HG03378 (cell line): Measurements from ENCODE around the gene EDEM2.
A peak's percentile ranks its signal among the peaks of the same experiment; 100 is the strongest.
"Not testable (repeated sequence)": the region's sequence is repeated elsewhere in the genome, so short reads cannot be mapped to it uniquely, and the experiment has no call there.

Source experiments
- ATAC-seq: cut with Tn5 transposase; IDR thresholded peaks from one replicate; pipeline ENCODE4 v1.9.1; 2021; ENCODE audit warnings: mild to moderate bottlenecking, moderate library complexity; ENCODE audit not compliant: unreplicated experiment

Gene EDEM2

GRCh38 chr20:35091816-35092523 is 55.2 kb downstream of the EDEM2 start:
- peak; percentile 7 for ATAC-seq

DNA sequence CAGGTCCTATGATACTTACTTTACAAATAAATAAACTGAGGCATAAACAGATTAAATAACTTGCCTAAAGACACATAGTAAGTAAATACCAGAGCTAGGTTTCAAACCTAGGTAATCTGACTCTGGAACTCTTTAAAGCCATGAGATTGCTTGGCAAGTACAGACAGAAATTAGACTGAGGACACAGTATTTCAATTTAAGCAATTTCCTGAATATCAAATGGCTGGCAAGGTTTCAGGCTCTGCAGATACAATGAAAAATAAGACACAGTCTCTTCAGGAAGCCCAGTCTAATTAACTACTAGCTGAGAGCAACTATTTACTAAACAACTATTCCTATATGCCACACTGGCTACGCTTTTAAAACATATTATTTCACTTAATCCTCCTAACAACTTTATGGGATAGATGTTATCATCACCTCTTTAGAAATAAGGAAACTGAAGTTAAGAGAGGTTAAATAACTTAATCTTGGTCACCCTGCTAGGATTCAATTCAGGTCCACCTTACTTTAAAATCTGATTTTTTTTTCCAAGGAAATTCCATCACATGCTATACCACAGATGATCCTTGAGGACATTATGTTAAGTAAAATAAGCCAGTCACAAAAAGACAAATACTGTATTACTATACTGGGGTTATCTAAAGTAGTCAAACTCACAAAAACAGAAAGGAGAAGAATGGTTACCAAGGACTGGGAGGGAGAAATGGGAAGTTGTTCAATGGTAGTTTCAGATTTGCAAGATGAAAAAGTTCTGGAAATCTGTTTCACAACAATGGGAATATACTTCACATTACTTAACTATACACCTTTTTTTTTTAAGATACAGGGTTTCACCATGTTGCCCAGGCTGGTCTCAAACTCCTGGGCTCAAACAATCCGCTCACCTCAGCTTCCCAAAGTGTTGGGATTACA is 58.6 kb downstream of the EDEM2 start:
- ATAC-seq = no peak

DNA sequence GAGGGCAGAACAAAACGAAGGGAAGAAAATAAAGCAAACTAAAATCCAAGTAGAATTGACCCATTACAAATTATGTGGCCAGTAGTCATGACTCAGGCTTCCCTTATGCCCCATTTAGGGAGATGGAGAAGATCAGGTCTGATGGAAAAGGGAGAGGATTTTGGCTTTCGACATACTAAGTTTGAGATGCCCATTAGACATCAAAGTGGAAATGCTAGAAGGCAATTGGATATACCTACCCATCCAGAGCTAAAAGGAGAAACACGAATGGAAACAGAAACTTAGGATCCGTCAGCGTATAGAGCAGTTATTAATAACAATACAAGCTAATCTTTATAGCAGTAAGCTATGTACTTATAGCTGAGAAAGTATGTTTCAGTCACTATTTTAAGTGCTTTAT is 59.3 kb downstream of the EDEM2 start:
- no peak for ATAC-seq

DNA sequence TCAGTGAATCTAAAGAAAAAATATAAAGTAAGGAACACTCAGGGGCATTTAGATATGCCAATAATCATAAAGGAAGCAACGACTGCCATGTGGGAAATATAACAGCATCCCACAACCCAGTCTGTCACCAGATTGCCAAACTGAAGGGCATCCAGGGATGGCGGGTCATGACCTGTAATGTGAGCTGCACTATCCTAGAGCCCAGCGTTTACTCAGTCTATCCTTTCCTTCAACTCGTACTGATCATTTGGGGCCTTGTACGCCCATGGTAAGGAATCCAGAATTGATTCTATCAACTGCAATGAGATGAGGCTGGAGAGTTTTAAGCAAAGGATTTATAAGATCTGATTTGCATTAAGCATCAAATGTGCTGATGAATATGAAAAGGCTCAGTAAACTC is 59.8 kb downstream of the EDEM2 start:
- no peak for ATAC-seq

DNA sequence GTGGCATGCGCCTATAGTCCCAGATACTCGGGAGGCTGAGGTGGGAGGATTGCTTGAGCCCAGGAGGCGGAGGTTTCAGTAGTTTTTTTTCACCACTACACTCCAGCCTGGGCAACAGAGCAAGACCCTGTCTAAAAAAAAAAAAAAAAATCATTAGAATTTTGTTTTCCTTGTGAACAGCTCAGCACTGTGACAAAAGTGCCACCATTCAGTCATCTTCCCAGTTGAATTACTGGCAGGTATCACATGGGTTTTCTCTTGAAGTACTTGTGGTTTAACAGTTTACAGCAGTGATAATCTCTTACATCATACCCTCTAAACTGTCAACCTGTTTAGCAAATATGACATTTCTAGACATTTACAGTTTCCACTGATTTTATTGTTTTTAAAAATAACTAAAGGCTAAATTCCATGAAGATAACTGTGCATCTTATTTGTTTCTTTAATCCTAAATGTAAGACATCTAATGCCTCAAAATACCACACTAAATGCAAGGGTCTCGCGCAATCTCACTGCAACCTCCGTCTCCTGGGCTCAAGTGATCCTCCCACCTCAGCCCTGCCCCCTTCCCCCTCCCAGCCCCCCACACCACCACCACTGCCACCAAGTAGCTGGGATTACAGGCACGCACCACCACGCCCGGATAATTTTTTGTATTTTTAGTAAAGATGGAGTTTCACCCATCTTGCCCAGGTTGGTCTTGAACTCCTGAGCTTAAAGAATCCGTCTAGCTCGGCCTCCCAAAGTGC is 61.5 kb downstream of the EDEM2 start:
- no peak for ATAC-seq

- ATAC-seq = no peak
Observed at GRCh38 chr20:35084998-35085397, 62.1 kb downstream of the EDEM2 start.

- not testable (repeated sequence) for ATAC-seq
Observed at GRCh38 chr20:35080348-35080642, 66.8 kb downstream of the EDEM2 start.

DNA sequence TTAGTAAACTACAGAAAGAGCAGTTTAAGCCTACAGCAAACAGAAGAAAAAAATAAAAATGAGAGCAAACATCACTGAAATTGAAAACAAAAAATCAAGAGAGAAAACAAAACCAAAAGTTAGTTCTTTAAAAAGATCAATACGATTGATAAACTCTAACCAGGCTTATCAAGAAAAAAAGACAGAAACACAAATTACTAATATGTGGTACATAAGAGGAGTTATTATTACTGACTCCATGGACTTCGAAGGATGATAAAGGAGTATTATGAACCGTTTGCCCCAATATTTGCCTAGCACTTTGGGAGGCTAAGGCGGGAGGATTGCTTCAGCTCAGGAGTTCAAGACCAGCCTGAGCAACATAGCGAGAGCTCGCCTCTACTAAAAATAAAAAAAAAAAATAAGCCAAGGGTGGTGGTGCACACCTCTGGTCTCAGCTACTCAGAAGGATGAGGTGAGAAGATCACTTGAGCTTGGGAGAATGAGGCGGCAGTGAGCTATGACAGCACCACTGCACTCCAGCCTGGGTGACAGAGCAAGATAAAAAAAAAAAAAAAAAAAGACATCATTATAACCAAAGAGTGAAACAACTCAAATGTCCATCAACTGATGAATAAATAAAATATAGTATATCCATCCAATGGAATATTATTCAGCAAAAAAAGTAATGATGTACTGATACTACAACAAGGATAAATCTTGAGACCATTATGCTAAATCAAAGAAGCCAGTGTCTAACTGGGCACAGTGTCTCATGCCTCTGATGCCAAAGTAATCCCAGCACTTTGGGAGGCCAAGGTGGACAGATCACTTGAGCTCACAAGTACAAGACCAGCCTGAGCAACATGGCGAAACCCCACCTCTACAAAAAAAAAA is 67.4 kb downstream of the EDEM2 start:
- no peak for ATAC-seq

GRCh38 chr20:35077872-35078271 is 69.3 kb downstream of the EDEM2 start:
- no peak for ATAC-seq

DNA sequence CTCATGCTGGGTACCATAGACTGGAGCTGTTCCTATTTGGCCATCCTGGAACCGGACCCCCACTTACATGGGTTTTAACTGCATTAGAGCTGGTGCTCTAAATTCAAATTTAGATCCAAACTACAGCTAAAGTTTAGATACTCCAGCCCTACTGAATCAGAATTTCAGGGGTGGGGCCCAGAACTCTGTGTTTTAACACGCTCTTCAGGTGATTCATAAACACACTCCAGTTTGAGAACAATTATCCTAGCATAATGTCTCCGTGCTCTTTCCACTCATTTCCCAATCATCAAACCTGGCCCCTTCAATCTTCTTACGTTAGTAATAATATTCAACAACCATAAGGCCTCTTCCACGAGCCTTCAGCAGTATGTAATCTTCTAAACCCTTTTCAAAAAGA is 69.8 kb downstream of the EDEM2 start:
- no peak for ATAC-seq

DNA sequence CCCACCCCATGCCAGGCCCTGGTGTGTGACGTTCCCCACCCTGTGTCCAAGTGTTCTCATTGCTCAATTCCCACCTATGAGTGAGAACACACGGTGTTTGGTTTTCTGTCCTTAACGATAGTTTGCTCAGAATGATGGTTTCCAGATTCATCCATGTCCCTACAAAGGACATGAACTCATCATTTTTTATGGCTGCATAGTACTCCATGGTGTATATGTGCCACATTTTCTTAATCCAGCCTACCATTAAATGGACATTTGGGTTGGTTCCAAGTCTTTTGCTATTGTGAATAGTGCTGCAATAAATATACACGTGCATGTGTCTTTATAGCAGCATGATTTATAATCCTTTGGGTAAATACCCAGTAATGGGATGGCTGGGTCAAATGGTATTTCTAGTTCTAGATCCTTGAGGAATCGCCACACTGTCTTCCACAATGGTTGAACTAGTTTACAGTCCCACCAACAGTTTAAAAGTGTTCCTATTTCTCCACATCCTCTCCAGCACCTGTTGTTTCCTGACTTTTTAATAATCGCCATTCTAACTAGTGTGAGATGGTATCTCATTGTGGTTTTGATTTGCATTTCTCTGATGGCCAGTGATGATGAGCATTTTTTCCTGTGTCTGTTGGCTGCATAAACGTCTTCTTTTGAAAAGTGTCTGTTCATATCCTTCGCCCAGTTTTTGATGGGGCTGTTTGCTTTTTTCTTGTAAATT is 75.5 kb downstream of the EDEM2 start:
- ATAC-seq = not testable (repeated sequence)

GRCh38 chr20:35066194-35066593 is 80.9 kb downstream of the EDEM2 start:
- ATAC-seq = no peak
